Esophagus muscularis mucosa (tissue), 4 donors: ENCODE results near the gene TALDO1. TPM values are rescaled to one million over a fixed set of nuclear protein-coding genes. Genes with fewer than 3 reads are reported as not detected.

Experiments used
- DNase-seq: peaks from one replicate; pipeline ENCODE4 v3.0.0-alpha.2; 2017; ENCODE audit errors: extremely low spot score
- H3K27ac ChIP-seq, 4 donors: fragments of 200-600 bp; sonication (generic); replicated peaks in 1 of 4; 1 replicate in 3 of 4; 2 replicates in 1 of 4; pipeline ENCODE4 v1.5.1; 2016 to 2019; ENCODE audit warnings: mild to moderate bottlenecking in 1 of 4
- H3K27me3 ChIP-seq, 4 donors: fragments of 200-600 bp; sonication (generic); one replicate each; pipeline versions ENCODE4 v1.5.1 to v1.6.0; 2016 to 2019
- H3K36me3 ChIP-seq, 4 donors: fragments of 200-600 bp; sonication (generic); one replicate each; pipeline ENCODE4 v1.5.1; 2016 to 2019
- H3K4me1 ChIP-seq, 4 donors: fragments of 200-600 bp; sonication (generic); one replicate each; pipeline ENCODE4 v1.5.1; 2016 to 2019
- H3K4me3 ChIP-seq, 4 donors: fragments of 200-600 bp; sonication (generic); 1 replicate in 2 of 4; 2 replicates in 2 of 4; pipeline ENCODE4 v1.5.1; 2016 to 2019; ENCODE audit warnings: mild to moderate bottlenecking in 4 of 4, moderate library complexity in 1 of 4
- H3K9me3 ChIP-seq, 4 donors: fragments of 200-600 bp; sonication (generic); 1 replicate in 3 of 4; 2 replicates in 1 of 4; pipeline ENCODE4 v1.5.1; 2016 to 2019
- EP300 ChIP-seq: sonication (generic); formaldehyde crosslinking; IDR thresholded peaks from one replicate; pipeline ENCODE4 v1.6.1; 2017; ENCODE audit warnings: antibody characterized with exemption
- POLR2A ChIP-seq: fragments of 450-650 bp; IDR thresholded peaks from one replicate; pipeline ENCODE4 v1.6.1; 2017; ENCODE audit warnings: antibody characterized with exemption, moderate library complexity, mild to moderate bottlenecking, low read depth
- POLR2AphosphoS5 ChIP-seq, 2 donors: sonication (generic); formaldehyde crosslinking; IDR thresholded peaks; one replicate each; pipeline ENCODE4 v1.6.1; 2017; ENCODE audit warnings: antibody characterized with exemption in 2 of 2
- WGBS: methylation state at CpG from one replicate; pipeline ENCODE4 v1.1.5; 2018; 5-methylcytosine and 5-hydroxymethylcytosine counted together
- intact Hi-C: fragments of 100-400 bp; cut with DNase I; formaldehyde crosslinking; loops from one replicate; pipeline ENCODE4 v1.15.1; 2023
- total RNA-seq, 4 donors: library from RNA; depleted of rRNA; stranded (reverse); fragments of >200 nt; gene quantifications; one replicate each; pipeline versions ENCODE4 v1.1.0 to v1.2.1, GENCODE V29; 2016
- TF ChIP-seq, protein P1 (sequence below), 3 experiments: fragments of 200-600 bp in 2 of 3; fragments of 450-650 bp in 1 of 3; sonication (generic) in 2 of 3; IDR thresholded peaks; one replicate each; pipeline ENCODE4 v1.5.1; 2017 to 2019; ENCODE audit warnings: antibody characterized with exemption in 3 of 3, mild to moderate bottlenecking in 2 of 3, moderate library complexity in 1 of 3

The TALDO1 gene
- total RNA-seq, result 100 to 1,000 TPM; 168 to 231 (median 186) TPM

DNA sequence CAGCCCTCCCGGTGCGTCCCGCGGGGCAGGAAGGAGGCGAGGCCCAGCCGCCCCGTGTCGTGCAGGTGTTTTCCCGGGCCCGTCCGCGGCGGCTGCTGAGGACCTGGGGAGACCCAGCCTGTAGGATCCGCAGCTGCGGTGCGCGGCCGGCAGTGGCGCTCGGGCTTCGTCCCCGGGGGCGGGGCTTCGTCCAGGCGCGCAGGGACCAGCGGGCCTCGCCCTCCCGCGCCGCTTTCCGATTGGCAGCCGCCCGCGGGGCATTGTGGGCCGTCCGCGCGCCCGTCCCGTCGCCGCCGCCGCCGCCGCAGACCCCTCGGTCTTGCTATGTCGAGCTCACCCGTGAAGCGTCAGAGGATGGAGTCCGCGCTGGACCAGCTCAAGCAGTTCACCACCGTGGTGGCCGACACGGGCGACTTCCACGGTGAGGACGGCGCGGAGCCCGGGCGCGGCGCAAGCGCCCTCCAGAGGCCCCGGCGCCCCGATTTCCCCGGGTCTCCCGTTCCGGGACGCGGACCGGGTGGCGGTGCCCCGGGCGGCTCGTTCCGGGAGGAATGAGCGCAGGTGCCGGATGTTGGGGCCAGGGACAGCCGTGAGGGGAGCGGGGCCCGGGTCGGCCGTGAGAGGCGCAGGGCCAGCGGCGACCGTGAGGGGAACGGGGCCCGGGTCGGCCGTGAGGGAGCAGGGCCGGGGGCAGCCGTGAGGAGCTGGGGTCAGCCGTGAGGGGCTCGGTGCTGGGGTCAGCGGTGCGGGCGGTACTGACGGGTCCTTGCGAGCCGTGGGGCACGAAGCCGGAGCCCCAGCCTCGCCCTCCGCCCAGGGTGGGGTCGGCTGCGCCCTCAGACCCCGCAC lies at the start of gene TALDO1:
Gene TALDO1, plus strand, starts transcription at position 307 of the 849 bp plus-strand sequence. Its CDS starts 18 bp downstream, at position 325.
- H3K36me3 ChIP-seq, result peaks cover 0 to 3% (median 2%) of the 10 kb centered on the region in 4 donors
- under 1% methylated on average over 18 of the region's 112 CpGs for whole genome bisulfite sequencing
- no peaks in the 10 kb centered on the region for H3K9me3 ChIP-seq
- intact Hi-C loops, result no loop called here
- peak; percentile 95 for DNase-seq
- peak within 1 kb of the TSS; percentile 84 to 100 (median 94) for H3K4me3 ChIP-seq
- peak within 1 kb of the TSS; percentile 83 to 95 (median 92) for H3K27ac ChIP-seq
- no peaks in the 10 kb centered on the region for H3K27me3 ChIP-seq
- peaks cover 22 to 42% (median 36%) of the 10 kb centered on the region in 4 donors for H3K4me1 ChIP-seq
- TF ChIP-seq, protein P1, sequence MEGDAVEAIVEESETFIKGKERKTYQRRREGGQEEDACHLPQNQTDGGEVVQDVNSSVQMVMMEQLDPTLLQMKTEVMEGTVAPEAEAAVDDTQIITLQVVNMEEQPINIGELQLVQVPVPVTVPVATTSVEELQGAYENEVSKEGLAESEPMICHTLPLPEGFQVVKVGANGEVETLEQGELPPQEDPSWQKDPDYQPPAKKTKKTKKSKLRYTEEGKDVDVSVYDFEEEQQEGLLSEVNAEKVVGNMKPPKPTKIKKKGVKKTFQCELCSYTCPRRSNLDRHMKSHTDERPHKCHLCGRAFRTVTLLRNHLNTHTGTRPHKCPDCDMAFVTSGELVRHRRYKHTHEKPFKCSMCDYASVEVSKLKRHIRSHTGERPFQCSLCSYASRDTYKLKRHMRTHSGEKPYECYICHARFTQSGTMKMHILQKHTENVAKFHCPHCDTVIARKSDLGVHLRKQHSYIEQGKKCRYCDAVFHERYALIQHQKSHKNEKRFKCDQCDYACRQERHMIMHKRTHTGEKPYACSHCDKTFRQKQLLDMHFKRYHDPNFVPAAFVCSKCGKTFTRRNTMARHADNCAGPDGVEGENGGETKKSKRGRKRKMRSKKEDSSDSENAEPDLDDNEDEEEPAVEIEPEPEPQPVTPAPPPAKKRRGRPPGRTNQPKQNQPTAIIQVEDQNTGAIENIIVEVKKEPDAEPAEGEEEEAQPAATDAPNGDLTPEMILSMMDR (IDR thresholded peaks at IDR 0.05), result peak in 2 of 3 experiments; percentile 27 to 45
- TF ChIP-seq POLR2A (peak; percentile 38), POLR2AphosphoS5 (IDR thresholded peaks at IDR 0.05) (peak; percentile 77 to 86), EP300 (no peak)

- DNase-seq, result no peak
- Histone ChIP-seq H3K9me3 (no peaks in the 10 kb centered on the region), H3K4me1 (peaks cover 34 to 65% (median 57%) of the 10 kb centered on the region in 4 donors), H3K36me3 (peaks cover 11 to 39% (median 21%) of the 10 kb centered on the region in 4 donors), H3K4me3 (peak overlapping the region in 3 of 4 donors; percentile 18 to 90 (median 19)), H3K27ac (peak overlapping the region; percentile 94 to 100 (median 98)), H3K27me3 (no peaks in the 10 kb centered on the region)
- intact Hi-C loops, result no loop called here
- 74% methylated on average over 7 of the region's 11 CpGs for WGBS
- TF ChIP-seq EP300 (no peak), POLR2AphosphoS5 (IDR thresholded peaks at IDR 0.05) (no peak), POLR2A (no peak)
- TF ChIP-seq, protein P1 (IDR thresholded peaks at IDR 0.05), result no peak
Measured at GRCh38 chr11:697811-698311, 49.4 kb upstream of the TALDO1 start.

- no peak overlapping the region for H3K4me3 ChIP-seq
- DNase-seq, result no peak
- intact Hi-C loops, result no loop called here
- TF ChIP-seq EP300 (no peak), POLR2AphosphoS5 (IDR thresholded peaks at IDR 0.05) (no peak), POLR2A (no peak)
- TF ChIP-seq, protein P1 (IDR thresholded peaks at IDR 0.05), result no peak
- peaks cover 11 to 41% (median 25%) of the 10 kb centered on the region in 4 donors for H3K36me3 ChIP-seq
- peak overlapping the region; percentile 94 to 100 (median 98) for H3K27ac ChIP-seq
- 78% methylated on average over 17 of the region's 17 CpGs for WGBS
- H3K27me3 ChIP-seq, result no peaks in the 10 kb centered on the region
- peaks cover 29 to 65% (median 55%) of the 10 kb centered on the region in 4 donors for H3K4me1 ChIP-seq
- H3K9me3 ChIP-seq, result no peaks in the 10 kb centered on the region
Measured at GRCh38 chr11:698493-699115, 48.7 kb upstream of the TALDO1 start.

GRCh38 chr11:699116-699508 lies 48.2 kb upstream of the TALDO1 start:
- Histone ChIP-seq H3K4me3 (no peak overlapping the region), H3K4me1 (peaks cover 24 to 60% (median 51%) of the 10 kb centered on the region in 4 donors), H3K36me3 (peaks cover 11 to 46% (median 26%) of the 10 kb centered on the region in 4 donors), H3K9me3 (no peaks in the 10 kb centered on the region), H3K27me3 (no peaks in the 10 kb centered on the region), H3K27ac (peak overlapping the region; percentile 94 to 100 (median 98))
- 96% methylated on average over 7 of the region's 7 CpGs for WGBS
- no peak for DNase-seq
- TF ChIP-seq, protein P1 (IDR thresholded peaks at IDR 0.05), result no peak
- TF ChIP-seq POLR2AphosphoS5 (IDR thresholded peaks at IDR 0.05) (no peak), POLR2A (no peak), EP300 (no peak)
- intact Hi-C loops, result no loop called here
